Frontal cortex (tissue), 4 donors: ENCODE data around the gene SUCLG2. TPM values are rescaled to one million over a fixed set of nuclear protein-coding genes. Genes with fewer than 3 reads are reported as not detected.
"Not testable (repeated sequence)": the region's sequence is repeated elsewhere in the genome, so short reads cannot be mapped to it uniquely, and the experiment has no call there.

Experiments
- DNase-seq, 2 donors: peaks; one replicate each; pipeline ENCODE4 v3.0.0; 2012; ENCODE audit warnings: low spot score in 2 of 2
- FAIRE-seq: peaks from 2 replicates; lab custom pipeline; 2012; peaks lifted over from hg19 to GRCh38; lab: Jason Lieb, UNC
- total RNA-seq: library from RNA; depleted of rRNA; stranded (reverse); fragments of >200 nt; gene quantifications from one replicate; pipeline ENCODE4 v1.2.3, GENCODE V29; 2014
- donor health status: control.
- donor health status: control.
- donor health status: control.

Gene SUCLG2
- total RNA-seq, 1 donor from 2014 or later: 9.4 TPM

GRCh38 chr3:67616046-67616445 lies 38.4 kb downstream of the SUCLG2 start:
- FAIRE-seq: no peak
- DNase-seq: no peak

GRCh38 chr3:67614195-67614594 lies 40.2 kb downstream of the SUCLG2 start:
- DNase-seq: no peak

GRCh38 chr3:67610458-67610857 lies 44.0 kb downstream of the SUCLG2 start:
- FAIRE-seq (no peak), DNase-seq (no peak)

More at GRCh38 chr3:67614195-67614594, 40.2 kb downstream of the SUCLG2 start:
- FAIRE-seq: no peak

GRCh38 chr3:67609709-67610108 lies 44.7 kb downstream of the SUCLG2 start:
- no peak for DNase-seq

GRCh38 chr3:67608034-67608433 lies 46.4 kb downstream of the SUCLG2 start:
- FAIRE-seq: no peak
- no peak for DNase-seq

More at GRCh38 chr3:67609709-67610108, 44.7 kb downstream of the SUCLG2 start:
- FAIRE-seq: no peak

- DNase-seq (no peak), FAIRE-seq (no peak)
These were observed 49.0 kb downstream of the SUCLG2 start for GRCh38 chr3:67605377-67605776.

GRCh38 chr3:67602816-67603215 lies 51.6 kb downstream of the SUCLG2 start:
- DNase-seq (no peak), FAIRE-seq (no peak)

- no peak for DNase-seq
- no peak for FAIRE-seq
These were observed 52.3 kb downstream of the SUCLG2 start for GRCh38 chr3:67601919-67602608.

- DNase-seq (no peak), FAIRE-seq (no peak)
These were observed 53.0 kb downstream of the SUCLG2 start for GRCh38 chr3:67601385-67601784.

- DNase-seq: no peak
- FAIRE-seq: no peak
These were observed 54.6 kb downstream of the SUCLG2 start for GRCh38 chr3:67599821-67600220.

- DNase-seq (no peak), FAIRE-seq (no peak)
These were observed 55.4 kb downstream of the SUCLG2 start for GRCh38 chr3:67598814-67599556.

- FAIRE-seq: no peak
These were observed 59.0 kb downstream of the SUCLG2 start for GRCh38 chr3:67595424-67595823.

GRCh38 chr3:67593761-67594234 lies 60.6 kb downstream of the SUCLG2 start:
- FAIRE-seq (no peak), DNase-seq (no peak)

More at GRCh38 chr3:67595424-67595823, 59.0 kb downstream of the SUCLG2 start:
- no peak for DNase-seq

GRCh38 chr3:67592057-67592456 lies 62.4 kb downstream of the SUCLG2 start:
- FAIRE-seq (no peak), DNase-seq (no peak)

GRCh38 chr3:67587811-67588210 lies 66.6 kb downstream of the SUCLG2 start:
- no peak for FAIRE-seq
- DNase-seq: no peak

GRCh38 chr3:67587301-67587700 lies 67.1 kb downstream of the SUCLG2 start:
- FAIRE-seq (no peak), DNase-seq (no peak)

GRCh38 chr3:67584608-67585007 lies 69.8 kb downstream of the SUCLG2 start:
- FAIRE-seq, DNase-seq: not testable (repeated sequence)

- no peak for FAIRE-seq
- DNase-seq: no peak
These were observed 73.9 kb downstream of the SUCLG2 start for GRCh38 chr3:67580430-67581000.

- FAIRE-seq (no peak), DNase-seq (no peak)
These were observed 76.0 kb downstream of the SUCLG2 start for GRCh38 chr3:67578416-67578815.

GRCh38 chr3:67576441-67576840 lies 78.0 kb downstream of the SUCLG2 start:
- FAIRE-seq: no peak
- no peak for DNase-seq

- FAIRE-seq (no peak), DNase-seq (no peak)
These were observed 85.1 kb downstream of the SUCLG2 start for GRCh38 chr3:67569324-67569723.
